Endothelial cell of umbilical vein (primary cell): ENCODE data around the gene DYNC1LI1. TPM values are rescaled to one million over a fixed set of nuclear protein-coding genes. Genes with fewer than 3 reads are reported as not detected.

Source experiments
- BruUV-seq: library from RNA; stranded (reverse); fragments of 400-500 nt; replicated peaks from 2 replicates; lab custom pipeline; 2021; lab: Mats Ljungman, UMichigan
- CTCF ChIA-PET: fragments of 300-600, 350-600 bp; sonication (Branson Sonifier 250); formaldehyde crosslinking; loops from one replicate; lab custom pipeline; 2021; ENCODE audit warnings: antibody characterized with exemption, inconsistent platforms; lab: Charles Lee
- POLR2A ChIA-PET: fragments of 300-600, 350-600 bp; sonication (Branson Sonifier 250); formaldehyde crosslinking; loops from one replicate; lab custom pipeline; 2021; ENCODE audit warnings: antibody characterized with exemption, inconsistent platforms; lab: Charles Lee
- DNase-seq: peaks from one replicate; pipeline ENCODE4 v3.0.0-alpha.2; 2011; ENCODE audit warnings: low read depth, low spot score
- FAIRE-seq: peaks from 2 replicates; lab custom pipeline; 2011; peaks lifted over from hg19 to GRCh38; lab: Jason Lieb, UNC
- H2AFZ ChIP-seq: 2 replicates; pipeline ENCODE4 v1.6.0; 2012; ENCODE audit warnings: low read depth, low read length, control low read depth, inconsistent platforms
- H3K27ac ChIP-seq: 2 replicates; pipeline ENCODE4 v1.5.1; 2011; ENCODE audit warnings: low read depth, mild to moderate bottlenecking, control low read depth, low read length, moderate library complexity; ENCODE audit not compliant: insufficient read depth
- H3K27me3 ChIP-seq, 2 experiments: 2 replicates each; pipeline versions ENCODE4 v1.6.0 to v1.6.1; 2011; ENCODE audit warnings: low read length in 2 of 2, mixed read lengths in 1 of 2; ENCODE audit not compliant: control insufficient read depth in 2 of 2, insufficient read depth in 2 of 2
- H3K36me3 ChIP-seq, 2 experiments: 2 replicates in 1 of 2; 3 replicates in 1 of 2; pipeline ENCODE4 v1.5.1; 2011; ENCODE audit warnings: low read length in 2 of 2, mild to moderate bottlenecking in 1 of 2, moderate library complexity in 1 of 2; ENCODE audit not compliant: control insufficient read depth in 2 of 2, insufficient read depth in 2 of 2; ENCODE audit errors: extremely low read depth in 1 of 2
- H3K4me1 ChIP-seq: 3 replicates; pipeline ENCODE4 v1.5.1; 2011; ENCODE audit warnings: mild to moderate bottlenecking, low read length; ENCODE audit not compliant: control insufficient read depth, insufficient read depth; ENCODE audit errors: extremely low read depth
- H3K4me2 ChIP-seq: 2 replicates; pipeline ENCODE4 v1.6.1; 2011; ENCODE audit warnings: low read length, control low read depth, mixed read lengths; ENCODE audit not compliant: insufficient read depth
- H3K4me3 ChIP-seq, 3 experiments: fragments of 200-600 bp in 1 of 3; sonication (generic), shearing (Covaris generic) in 1 of 3; replicated peaks in 1 of 3; 2 replicates each; pipeline ENCODE4 v1.5.1; 2011 to 2016; ENCODE audit warnings: control low read depth in 3 of 3, low read length in 3 of 3, mild to moderate bottlenecking in 2 of 3, inconsistent platforms in 1 of 3, low read depth in 1 of 3, moderate library complexity in 1 of 3; ENCODE audit not compliant: insufficient read depth in 1 of 3
- H3K79me2 ChIP-seq: 2 replicates; pipeline ENCODE4 v1.6.0; 2012; ENCODE audit warnings: low read length, inconsistent platforms; ENCODE audit not compliant: control insufficient read depth, insufficient read depth
- H3K9ac ChIP-seq: replicated peaks from 2 replicates; pipeline ENCODE3; 2011; ENCODE audit warnings: low read length, control low read depth; ENCODE audit not compliant: insufficient read depth; ENCODE audit errors: extremely low read depth
- H3K9me1 ChIP-seq: replicated peaks from 3 replicates; pipeline ENCODE4 v1.6.0; 2011; ENCODE audit warnings: mild to moderate bottlenecking, low read length; ENCODE audit not compliant: control insufficient read depth, insufficient read depth; ENCODE audit errors: extremely low read depth
- H3K9me3 ChIP-seq: replicated peaks from 2 replicates; pipeline ENCODE4 v1.5.1; 2012; ENCODE audit warnings: low read length, inconsistent platforms; ENCODE audit not compliant: control insufficient read depth, insufficient read depth
- H4K20me1 ChIP-seq: replicated peaks from 2 replicates; pipeline ENCODE3; 2011; ENCODE audit warnings: mild to moderate bottlenecking, low read length; ENCODE audit not compliant: control insufficient read depth, insufficient read depth; ENCODE audit errors: extremely low read depth
- CTCF ChIP-seq, 2 donors: IDR thresholded peaks; 1 replicate in 1 of 2; 2 replicates in 1 of 2; pipeline ENCODE4 v1.5.1; 2011; ENCODE audit warnings: low read length in 2 of 2, mild to moderate bottlenecking in 2 of 2, moderate library complexity in 2 of 2, control low read depth in 1 of 2, inconsistent platforms in 1 of 2, low read depth in 1 of 2; ENCODE audit not compliant: insufficient read depth in 1 of 2; ENCODE audit errors: extremely low read depth in 1 of 2
- GATA2 ChIP-seq: IDR thresholded peaks from 2 replicates; pipeline ENCODE4 v1.7.0; 2011; ENCODE audit warnings: low read depth, mild to moderate bottlenecking, moderate library complexity, mixed read lengths, low read length; ENCODE audit not compliant: insufficient read length, insufficient read depth
- MAX ChIP-seq: IDR thresholded peaks from 2 replicates; pipeline ENCODE4 v1.6.1; 2011; ENCODE audit not compliant: insufficient read depth, insufficient read length
- POLR2A ChIP-seq: IDR thresholded peaks from 2 replicates; pipeline ENCODE4 v1.6.1; 2012; ENCODE audit warnings: low read depth, mild to moderate bottlenecking, control low read depth, low read length
- POLR2AphosphoS5 ChIP-seq: IDR thresholded peaks from 2 replicates; pipeline ENCODE4 v1.6.1; 2012; ENCODE audit warnings: low read depth, mild to moderate bottlenecking, control low read depth, low read length, moderate library complexity; ENCODE audit not compliant: insufficient read depth
- dilution Hi-C: fragments of 300-500 bp; cut with MboI; formaldehyde crosslinking; loops from one replicate; pipeline ENCODE4 v1.15.0; 2019; ENCODE audit warnings: low sequenced_read_pairs; ENCODE audit not compliant: extremely low pct_ligation_motif_present
- intact Hi-C: fragments of 100-400 bp; cut with micrococcal nuclease; formaldehyde crosslinking; loops from one replicate; pipeline ENCODE4 v1.10.0; 2022
- polyA plus RNA-seq, 4 experiments: library from polyadenylated mRNA; depleted of rRNA in 3 of 4; stranded (reverse) in 3 of 4; unstranded in 1 of 4; fragments of >200 nt; gene quantifications; 2 replicates each; pipeline versions ENCODE4 v1.2.1 to v1.2.3, GENCODE V29; 2011 to 2012; ENCODE audit warnings: missing spikeins in 1 of 4
- total RNA-seq: library from RNA; stranded (reverse); gene quantifications from 2 replicates; pipeline ENCODE4 v1.2.3, GENCODE V29; 2021

DYNC1LI1 gene
- total and polyA plus RNA-seq, 2 donors (not counting 3 experiments of a cell fraction or from before 2014, with no cell fraction given): 14.9 to 47.6 TPM

GRCh38 chr3:32606277-32606676, 35.6 kb upstream of the DYNC1LI1 start:
- DNase-seq (no peak), FAIRE-seq (no peak)
- dilution Hi-C loops: no loop called here
- Histone ChIP-seq H3K27me3 (peaks cover 10 to 18% of the 10 kb centered on the region in 2 experiments), H3K36me3 (no peaks in the 10 kb centered on the region), H2AFZ (no peak overlapping the region), H3K4me1 (no peaks in the 10 kb centered on the region), H3K4me3 (no peak overlapping the region), H3K9me1 (no peaks in the 10 kb centered on the region), H3K27ac (no peak overlapping the region), H3K9me3 (no peaks in the 10 kb centered on the region), H4K20me1 (no peaks in the 10 kb centered on the region), H3K4me2 (no peak overlapping the region), H3K79me2 (no peaks in the 10 kb centered on the region), H3K9ac (no peak overlapping the region)
- TF ChIP-seq GATA2: no peak
- no peak for TF ChIP-seq MAX
- no peak for TF ChIP-seq CTCF (IDR thresholded peaks at IDR 0.05; ENCODE audit: extremely low read depth in 1 of 2, insufficient read depth in 1 of 2, low read depth in 1 of 2, low read length in 2 of 2)
- TF ChIP-seq POLR2AphosphoS5: no peak
- ChIA-PET CTCF (no interaction called here), POLR2A (interaction anchor here (0.7 kb wide), 1 partner anchor 20 kb away, joined by 3 read pairs; no protein-coding TSS in a partner anchor)
- no TSS peak for BruUV-seq
- intact Hi-C loops: no loop called here

- Histone ChIP-seq H3K4me2 (no peak overlapping the region), H2AFZ (no peak overlapping the region), H3K79me2 (no peaks in the 10 kb centered on the region), H3K27ac (no peak overlapping the region), H3K9me1 (no peaks in the 10 kb centered on the region), H3K9ac (no peak overlapping the region), H3K4me1 (no peaks in the 10 kb centered on the region), H4K20me1 (no peaks in the 10 kb centered on the region), H3K9me3 (no peaks in the 10 kb centered on the region), H3K27me3 (peaks cover 6 to 20% of the 10 kb centered on the region in 2 experiments), H3K4me3 (no peak overlapping the region), H3K36me3 (no peaks in the 10 kb centered on the region)
- ChIA-PET CTCF (no interaction called here), POLR2A (no interaction called here)
- no peak for TF ChIP-seq POLR2A
- DNase-seq (no peak), FAIRE-seq (no peak)
- dilution Hi-C loops (no loop called here), intact Hi-C loops (no loop called here)
- BruUV-seq: no TSS peak
Observed at GRCh38 chr3:32603064-32603463, 32.4 kb upstream of the DYNC1LI1 start.
